Esophagus (tissue), 2 donors: ENCODE data around the gene SH3PXD2A. TPM values are rescaled to one million over a fixed set of nuclear protein-coding genes. Genes with fewer than 3 reads are reported as not detected.

Experiments
- H3K27ac ChIP-seq, 2 donors: one replicate each; pipeline ENCODE4 v1.5.1; 2013; ENCODE audit warnings: low read depth in 2 of 2, mild to moderate bottlenecking in 2 of 2, inconsistent platforms in 1 of 2, low read length in 1 of 2, moderate library complexity in 1 of 2
- H3K27me3 ChIP-seq, 2 donors: one replicate each; pipeline ENCODE4 v1.6.1; 2013; ENCODE audit warnings: low read length in 2 of 2, control low read depth in 1 of 2, mild to moderate bottlenecking in 1 of 2; ENCODE audit not compliant: insufficient read depth in 2 of 2, control insufficient read depth in 1 of 2
- H3K36me3 ChIP-seq, 2 donors: one replicate each; pipeline ENCODE4 v1.6.1; 2013; ENCODE audit warnings: low read length in 1 of 2; ENCODE audit not compliant: control insufficient read depth in 2 of 2, insufficient read depth in 2 of 2
- H3K4me1 ChIP-seq, 2 donors: one replicate each; pipeline ENCODE4 v1.6.1; 2013; ENCODE audit warnings: low read length in 1 of 2; ENCODE audit not compliant: control insufficient read depth in 2 of 2, insufficient read depth in 2 of 2
- H3K4me3 ChIP-seq, 2 donors: one replicate each; pipeline ENCODE4 v1.5.1; 2013; ENCODE audit warnings: low read length in 2 of 2, mild to moderate bottlenecking in 2 of 2, low read depth in 1 of 2, moderate library complexity in 1 of 2
- H3K9me3 ChIP-seq, 2 donors: one replicate each; pipeline ENCODE4 v1.6.1; 2013; ENCODE audit warnings: mild to moderate bottlenecking in 2 of 2, low read depth in 1 of 2, low read length in 1 of 2, moderate library complexity in 1 of 2; ENCODE audit not compliant: control insufficient read depth in 2 of 2, insufficient read depth in 1 of 2
- WGBS, 2 donors: extraction: QIAGEN DNeasy Blood & Tissue Kit; methylation state at CpG; one replicate each; pipeline ENCODE4 v1.1.7; 2013; 5-methylcytosine and 5-hydroxymethylcytosine counted together
- polyA plus RNA-seq, 2 donors: library from polyadenylated mRNA; stranded (reverse); fragments of 200-250 nt; gene quantifications; one replicate each; pipeline ENCODE4 v1.2.3, GENCODE V29; 2013
- donor health status: healthy with polysubstance abuse.
- donor health status: Bipolar disorder and iron deficiency.

The SH3PXD2A gene
- polyA plus RNA-seq, 2 donors, result 14.9 to 34.2 TPM

GRCh38 chr10:103793920-103794883 lies 61.2 kb downstream of the SH3PXD2A start:
- no peaks in the 10 kb centered on the region for H3K9me3 ChIP-seq
- H3K27me3 ChIP-seq, result no peaks in the 10 kb centered on the region
- peaks cover 0 to 5% of the 10 kb centered on the region in 2 donors for H3K36me3 ChIP-seq
- peaks cover 0 to 13% of the 10 kb centered on the region in 2 donors for H3K4me1 ChIP-seq
- H3K4me3 ChIP-seq, result no peak overlapping the region
- WGBS, 2 donors, result 51 to 65% methylated on average over 13 of the region's 13 CpGs
- peak overlapping the region in 1 of 2 donors; percentile 55 for H3K27ac ChIP-seq

- 63 to 78% methylated on average over 3 of the region's 3 CpGs for WGBS, 2 donors
- H3K36me3 ChIP-seq, result no peaks in the 10 kb centered on the region
- peak overlapping the region; percentile 49 to 76 for H3K27ac ChIP-seq
Measured at GRCh38 chr10:103793429-103793828, 61.9 kb downstream of the SH3PXD2A start.

GRCh38 chr10:103792547-103792946 lies 62.8 kb downstream of the SH3PXD2A start:
- no peaks in the 10 kb centered on the region for H3K9me3 ChIP-seq
- 76 to 88% methylated on average over 2 of the region's 2 CpGs for WGBS, 2 donors
- peaks cover 0 to 16% of the 10 kb centered on the region in 2 donors for H3K4me1 ChIP-seq
- no peak overlapping the region for H3K4me3 ChIP-seq
- peak overlapping the region; percentile 57 to 69 for H3K27ac ChIP-seq
- H3K27me3 ChIP-seq, result no peaks in the 10 kb centered on the region
- no peaks in the 10 kb centered on the region for H3K36me3 ChIP-seq

More at GRCh38 chr10:103793429-103793828, 61.9 kb downstream of the SH3PXD2A start:
- H3K4me1 ChIP-seq, result peaks cover 0 to 16% of the 10 kb centered on the region in 2 donors
- no peak overlapping the region for H3K4me3 ChIP-seq
- H3K9me3 ChIP-seq, result no peaks in the 10 kb centered on the region
- H3K27me3 ChIP-seq, result no peaks in the 10 kb centered on the region

- Histone ChIP-seq H3K9me3 (no peaks in the 10 kb centered on the region), H3K4me1 (peaks cover 0 to 18% of the 10 kb centered on the region in 2 donors), H3K4me3 (no peak overlapping the region), H3K27ac (peak overlapping the region; percentile 47 to 57), H3K36me3 (no peaks in the 10 kb centered on the region), H3K27me3 (no peaks in the 10 kb centered on the region)
- 38 to 46% methylated on average over 3 of the region's 3 CpGs for WGBS, 2 donors
Measured at GRCh38 chr10:103791858-103792257, 63.5 kb downstream of the SH3PXD2A start.

- no peaks in the 10 kb centered on the region for H3K9me3 ChIP-seq
- 81 to 82% methylated on average over 8 of the region's 8 CpGs for WGBS, 2 donors
- peak overlapping the region in 1 of 2 donors; percentile 47 for H3K27ac ChIP-seq
- peaks cover 0 to 22% of the 10 kb centered on the region in 2 donors for H3K4me1 ChIP-seq
- no peaks in the 10 kb centered on the region for H3K36me3 ChIP-seq
- no peaks in the 10 kb centered on the region for H3K27me3 ChIP-seq
- no peak overlapping the region for H3K4me3 ChIP-seq
Measured at GRCh38 chr10:103791291-103791690, 64.1 kb downstream of the SH3PXD2A start.

- Histone ChIP-seq H3K27me3 (no peaks in the 10 kb centered on the region), H3K9me3 (no peaks in the 10 kb centered on the region), H3K36me3 (no peaks in the 10 kb centered on the region), H3K27ac (peak overlapping the region; percentile 91 to 98), H3K4me1 (peaks cover 0 to 25% of the 10 kb centered on the region in 2 donors), H3K4me3 (no peak overlapping the region)
- WGBS, 2 donors, result 84 to 85% methylated on average over 5 of the region's 5 CpGs
Measured at GRCh38 chr10:103790580-103790979, 64.8 kb downstream of the SH3PXD2A start.

GRCh38 chr10:103789771-103790201 lies 65.6 kb downstream of the SH3PXD2A start:
- no peaks in the 10 kb centered on the region for H3K27me3 ChIP-seq
- H3K9me3 ChIP-seq, result no peaks in the 10 kb centered on the region
- H3K27ac ChIP-seq, result peak overlapping the region; percentile 91 to 98
- 46 to 54% methylated on average over 7 of the region's 7 CpGs for WGBS, 2 donors
- peaks cover 0 to 33% of the 10 kb centered on the region in 2 donors for H3K4me1 ChIP-seq
- H3K4me3 ChIP-seq, result peak overlapping the region in 1 of 2 donors; percentile 0
- H3K36me3 ChIP-seq, result no peaks in the 10 kb centered on the region

- peaks cover under 1 to 38% of the 10 kb centered on the region in 2 donors for H3K4me1 ChIP-seq
- H3K36me3 ChIP-seq, result no peaks in the 10 kb centered on the region
- 62 to 66% methylated on average over 6 of the region's 6 CpGs for WGBS, 2 donors
- peak overlapping the region; percentile 91 to 98 for H3K27ac ChIP-seq
- H3K27me3 ChIP-seq, result no peaks in the 10 kb centered on the region
- H3K9me3 ChIP-seq, result no peaks in the 10 kb centered on the region
- peak overlapping the region; percentile 23 to 29 for H3K4me3 ChIP-seq
Measured at GRCh38 chr10:103789161-103789560, 66.2 kb downstream of the SH3PXD2A start.

GRCh38 chr10:103787331-103787730 lies 68.0 kb downstream of the SH3PXD2A start:
- H3K4me1 ChIP-seq, result peaks cover 9 to 45% of the 10 kb centered on the region in 2 donors
- 49 to 71% methylated on average over 3 of the region's 3 CpGs for WGBS, 2 donors
- peak overlapping the region; percentile 50 to 78 for H3K27ac ChIP-seq

More at GRCh38 chr10:103787331-103787730, 68.0 kb downstream of the SH3PXD2A start:
- H3K27me3 ChIP-seq, result no peaks in the 10 kb centered on the region
- no peaks in the 10 kb centered on the region for H3K9me3 ChIP-seq
- no peaks in the 10 kb centered on the region for H3K36me3 ChIP-seq
- no peak overlapping the region for H3K4me3 ChIP-seq
